ENCODE data around the gene SLN. TPM values are rescaled to one million over a fixed set of nuclear protein-coding genes. Genes with fewer than 3 reads are reported as not detected.
A peak's percentile ranks its signal among the peaks of the same experiment; 100 is the strongest.

The SLN gene
- total and polyA plus RNA-seq, 10 of the 15 experiments (the other 5 are each of a cell fraction or from before 2014, with no cell fraction given): 0.39 TPM; not detected in 9

DNA sequence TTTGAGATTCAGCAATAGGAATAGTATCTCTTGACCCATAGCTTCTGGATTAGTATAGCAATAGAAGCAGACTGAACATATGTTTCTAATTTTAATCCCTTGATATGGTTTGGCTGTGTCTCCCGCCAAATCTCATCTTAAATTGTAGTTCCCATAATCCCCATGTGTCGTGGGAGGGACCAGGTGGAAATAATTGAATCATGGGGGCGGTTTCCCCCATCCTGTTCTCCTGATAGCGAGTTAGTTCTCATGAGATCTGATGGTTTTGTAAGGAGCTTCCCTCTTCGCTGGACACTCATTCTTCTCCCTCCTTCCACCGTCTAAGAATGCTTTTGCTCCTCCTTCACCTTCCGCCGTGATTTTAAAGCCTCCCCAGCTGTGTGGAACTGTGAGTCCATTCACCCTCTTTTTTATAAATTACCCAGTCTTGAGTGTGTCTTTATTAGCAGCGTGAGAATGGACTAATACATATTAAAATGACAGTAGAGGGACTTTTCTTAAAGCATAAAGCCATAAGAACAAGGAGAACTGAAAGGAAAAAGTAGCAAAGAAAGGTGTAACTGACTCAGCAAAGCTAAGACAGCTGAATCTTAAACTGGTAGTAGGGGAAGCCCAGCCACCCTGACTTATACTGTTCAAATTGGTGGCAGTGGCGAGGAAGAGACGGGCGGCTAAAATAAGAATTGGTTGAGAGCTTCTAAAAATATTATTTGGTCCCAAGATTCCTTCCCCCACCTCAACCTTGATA is 20.3 kb upstream of the SLN start (continued):
- TF ChIP-seq E4F1 (IDR thresholded peaks at IDR 0.05; ENCODE audit: borderline replicate concordance, partially characterized antibody): no peak
- TF ChIP-seq BHLHE40 (IDR thresholded peaks at IDR 0.05; ENCODE audit: borderline replicate concordance in 1 of 2, low read depth in 2 of 2, low read length in 1 of 2): no peak
- TF ChIP-seq MTA2 (IDR thresholded peaks at IDR 0.05; ENCODE audit: low read depth): peak; percentile 59
- no peak for TF ChIP-seq RFX5 (IDR thresholded peaks at IDR 0.05; ENCODE audit: low read depth, low read length)
- TF ChIP-seq CHD1 (IDR thresholded peaks at IDR 0.05; ENCODE audit: low read depth, low read length): no peak
- no peak for TF ChIP-seq DPF2 (IDR thresholded peaks at IDR 0.05)
- peak in 1 of 2 experiments; percentile 29; a peak in 1 of 4 replicates for TF ChIP-seq IKZF2 (IDR thresholded peaks at IDR 0.05)
- TF ChIP-seq, protein P1, sequence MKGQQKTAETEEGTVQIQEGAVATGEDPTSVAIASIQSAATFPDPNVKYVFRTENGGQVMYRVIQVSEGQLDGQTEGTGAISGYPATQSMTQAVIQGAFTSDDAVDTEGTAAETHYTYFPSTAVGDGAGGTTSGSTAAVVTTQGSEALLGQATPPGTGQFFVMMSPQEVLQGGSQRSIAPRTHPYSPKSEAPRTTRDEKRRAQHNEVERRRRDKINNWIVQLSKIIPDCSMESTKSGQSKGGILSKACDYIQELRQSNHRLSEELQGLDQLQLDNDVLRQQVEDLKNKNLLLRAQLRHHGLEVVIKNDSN (IDR thresholded peaks at IDR 0.05; ENCODE audit: borderline replicate concordance, extremely low read length, insufficient read depth, low read depth, low read length): no peak
- TF ChIP-seq, protein P2, sequence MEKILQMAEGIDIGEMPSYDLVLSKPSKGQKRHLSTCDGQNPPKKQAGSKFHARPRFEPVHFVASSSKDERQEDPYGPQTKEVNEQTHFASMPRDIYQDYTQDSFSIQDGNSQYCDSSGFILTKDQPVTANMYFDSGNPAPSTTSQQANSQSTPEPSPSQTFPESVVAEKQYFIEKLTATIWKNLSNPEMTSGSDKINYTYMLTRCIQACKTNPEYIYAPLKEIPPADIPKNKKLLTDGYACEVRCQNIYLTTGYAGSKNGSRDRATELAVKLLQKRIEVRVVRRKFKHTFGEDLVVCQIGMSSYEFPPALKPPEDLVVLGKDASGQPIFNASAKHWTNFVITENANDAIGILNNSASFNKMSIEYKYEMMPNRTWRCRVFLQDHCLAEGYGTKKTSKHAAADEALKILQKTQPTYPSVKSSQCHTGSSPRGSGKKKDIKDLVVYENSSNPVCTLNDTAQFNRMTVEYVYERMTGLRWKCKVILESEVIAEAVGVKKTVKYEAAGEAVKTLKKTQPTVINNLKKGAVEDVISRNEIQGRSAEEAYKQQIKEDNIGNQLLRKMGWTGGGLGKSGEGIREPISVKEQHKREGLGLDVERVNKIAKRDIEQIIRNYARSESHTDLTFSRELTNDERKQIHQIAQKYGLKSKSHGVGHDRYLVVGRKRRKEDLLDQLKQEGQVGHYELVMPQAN (conservative IDR thresholded peaks at IDR 0.05): no peak
- TF ChIP-seq BACH1 (IDR thresholded peaks at IDR 0.05; ENCODE audit: borderline replicate concordance): peak; percentile 75; the same call in 1 of the 2 replicates
- TF ChIP-seq IKZF1 (conservative IDR thresholded peaks at IDR 0.05): peak; percentile 36; the same call in 1 of the 2 replicates
- TF ChIP-seq NFYB (IDR thresholded peaks at IDR 0.05; ENCODE audit: insufficient read depth, low read depth, low read length): no peak
- TF ChIP-seq PAX5 (IDR thresholded peaks at IDR 0.05; ENCODE audit: borderline replicate concordance, low read depth, low read length): no peak
- no peak for TF ChIP-seq ZBTB33 (IDR thresholded peaks at IDR 0.05)
- no peak for TF ChIP-seq ZNF24 (IDR thresholded peaks at IDR 0.05)
- TF ChIP-seq, protein P3, sequence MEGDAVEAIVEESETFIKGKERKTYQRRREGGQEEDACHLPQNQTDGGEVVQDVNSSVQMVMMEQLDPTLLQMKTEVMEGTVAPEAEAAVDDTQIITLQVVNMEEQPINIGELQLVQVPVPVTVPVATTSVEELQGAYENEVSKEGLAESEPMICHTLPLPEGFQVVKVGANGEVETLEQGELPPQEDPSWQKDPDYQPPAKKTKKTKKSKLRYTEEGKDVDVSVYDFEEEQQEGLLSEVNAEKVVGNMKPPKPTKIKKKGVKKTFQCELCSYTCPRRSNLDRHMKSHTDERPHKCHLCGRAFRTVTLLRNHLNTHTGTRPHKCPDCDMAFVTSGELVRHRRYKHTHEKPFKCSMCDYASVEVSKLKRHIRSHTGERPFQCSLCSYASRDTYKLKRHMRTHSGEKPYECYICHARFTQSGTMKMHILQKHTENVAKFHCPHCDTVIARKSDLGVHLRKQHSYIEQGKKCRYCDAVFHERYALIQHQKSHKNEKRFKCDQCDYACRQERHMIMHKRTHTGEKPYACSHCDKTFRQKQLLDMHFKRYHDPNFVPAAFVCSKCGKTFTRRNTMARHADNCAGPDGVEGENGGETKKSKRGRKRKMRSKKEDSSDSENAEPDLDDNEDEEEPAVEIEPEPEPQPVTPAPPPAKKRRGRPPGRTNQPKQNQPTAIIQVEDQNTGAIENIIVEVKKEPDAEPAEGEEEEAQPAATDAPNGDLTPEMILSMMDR (IDR thresholded peaks at IDR 0.05 in 2 of 3, conservative IDR thresholded peaks at IDR 0.05 in 1 of 3; ENCODE audit: control insufficient read depth in 2 of 3, extremely low read depth in 1 of 3, insufficient read depth in 1 of 3, low read depth in 3 of 3, low read length in 3 of 3): no peak

All from GM12878 (cell line).